NOMO-1 (cell line): ENCODE results near the gene GRIN3B.

Source experiments
- DNase-seq, 2 experiments: peaks; one replicate each; lab custom pipeline; 2025; ENCODE audit not compliant: unreplicated experiment in 2 of 2; lab: John Stamatoyannopoulos, UW

The GRIN3B gene

GRCh38 chr19:1040476-1041271, 40.5 kb downstream of the GRIN3B start:
- DNase-seq, result peak; percentile 76 to 85

GRCh38 chr19:1041272-1041834, 41.1 kb downstream of the GRIN3B start:
- no peak for DNase-seq

- no peak for DNase-seq
These were observed 41.8 kb downstream of the GRIN3B start for GRCh38 chr19:1041835-1042685.

GRCh38 chr19:1042689-1043511, 42.7 kb downstream of the GRIN3B start:
- DNase-seq, result no peak

- DNase-seq, result no peak
These were observed 45.0 kb downstream of the GRIN3B start for GRCh38 chr19:1045247-1045603.

- no peak for DNase-seq
These were observed 46.0 kb downstream of the GRIN3B start for GRCh38 chr19:1046117-1046626.

- DNase-seq, result no peak
These were observed 46.8 kb downstream of the GRIN3B start for GRCh38 chr19:1046836-1047695.

- DNase-seq, result no peak
These were observed 47.5 kb downstream of the GRIN3B start for GRCh38 chr19:1047696-1048147.

GRCh38 chr19:1049106-1049505, 48.9 kb downstream of the GRIN3B start:
- DNase-seq, result no peak

GRCh38 chr19:1049800-1050199, 49.6 kb downstream of the GRIN3B start:
- DNase-seq, result no peak

GRCh38 chr19:1050989-1051788, 51.0 kb downstream of the GRIN3B start:
- no peak for DNase-seq

GRCh38 chr19:1051791-1052190, 51.6 kb downstream of the GRIN3B start:
- DNase-seq, result no peak

- no peak for DNase-seq
These were observed 52.2 kb downstream of the GRIN3B start for GRCh38 chr19:1052349-1052975.

- no peak for DNase-seq
These were observed 53.2 kb downstream of the GRIN3B start for GRCh38 chr19:1053176-1054101.

- no peak for DNase-seq
These were observed 54.1 kb downstream of the GRIN3B start for GRCh38 chr19:1054102-1055027.

- no peak for DNase-seq
These were observed 54.8 kb downstream of the GRIN3B start for GRCh38 chr19:1055028-1055425.
